PC-9 (cell line): Measurements from ENCODE around the gene LONRF3. TPM values are rescaled to one million over a fixed set of nuclear protein-coding genes. Genes with fewer than 3 reads are reported as not detected.

Experiments
- Bru-seq: library from RNA; stranded (reverse); fragments of 400-500 nt; gene quantifications from one replicate; lab custom pipeline; 2021; lab: Mats Ljungman, UMichigan
- BruChase-seq, 2 experiments: library from RNA; stranded (reverse); fragments of 400-500 nt; gene quantifications; one replicate each; lab custom pipeline; 2021; lab: Mats Ljungman, UMichigan
- BruUV-seq: library from RNA; stranded (reverse); fragments of 400-500 nt; replicated peaks from 2 replicates; lab custom pipeline; 2021; lab: Mats Ljungman, UMichigan
- CTCF ChIA-PET: fragments of 300-600 bp; sonication (Branson Sonifier 250); formaldehyde crosslinking; loops from one replicate; lab custom pipeline; 2022; ENCODE audit warnings: antibody characterized with exemption; lab: Charles Lee
- POLR2A ChIA-PET: fragments of 300-600 bp; sonication (Branson Sonifier 250); formaldehyde crosslinking; loops from one replicate; lab custom pipeline; 2022; ENCODE audit warnings: antibody characterized with exemption; ENCODE audit not compliant: unreplicated experiment; lab: Charles Lee
- DNase-seq, 2 experiments: peaks; one replicate each; pipeline versions ENCODE4 v3.0.0 to v3.0.0-alpha.2; 2015 to 2022; ENCODE audit warnings: mixed read lengths in 1 of 2
- H2AFZ ChIP-seq: fragments of 200-600 bp; sonication (generic); 2 replicates; pipeline ENCODE4 v1.8.1; 2017; ENCODE audit warnings: antibody characterized with exemption
- H3F3A ChIP-seq: fragments of 200-600 bp; sonication (generic); 2 replicates; pipeline ENCODE4 v1.8.1; 2017; ENCODE audit warnings: antibody characterized with exemption, mild to moderate bottlenecking, low read depth; ENCODE audit not compliant: insufficient read depth
- H3K27ac ChIP-seq: fragments of 200-600 bp; sonication (generic); 2 replicates; pipeline ENCODE4 v1.6.1; 2016; ENCODE audit warnings: mixed run types
- H3K27me3 ChIP-seq: fragments of 200-600 bp; sonication (generic); 2 replicates; pipeline ENCODE4 v1.6.1; 2016; ENCODE audit warnings: low read depth, mixed run types; ENCODE audit not compliant: insufficient read depth
- H3K36me3 ChIP-seq: fragments of 200-600 bp; sonication (generic); 2 replicates; pipeline ENCODE4 v1.6.1; 2016; ENCODE audit warnings: low read depth, mixed run types
- H3K4me1 ChIP-seq: fragments of 200-600 bp; sonication (generic); replicated peaks from 2 replicates; pipeline ENCODE4 v1.6.1; 2016; ENCODE audit warnings: mixed run types; ENCODE audit not compliant: insufficient read depth
- H3K4me2 ChIP-seq: fragments of 200-600 bp; sonication (generic); 2 replicates; pipeline ENCODE4 v1.6.1; 2017; ENCODE audit warnings: mixed run types
- H3K4me3 ChIP-seq: fragments of 200-600 bp; sonication (generic); 2 replicates; pipeline ENCODE4 v1.6.1; 2016; ENCODE audit warnings: mixed run types
- H3K79me2 ChIP-seq: fragments of 200-600 bp; sonication (generic); 2 replicates; pipeline ENCODE4 v1.6.1; 2017; ENCODE audit warnings: low read depth, mixed run types
- H3K9me2 ChIP-seq: fragments of 200-600 bp; sonication (generic); 2 replicates; pipeline ENCODE4 v1.8.1; 2017; ENCODE audit warnings: mild to moderate bottlenecking; ENCODE audit not compliant: insufficient read depth
- H3K9me3 ChIP-seq: fragments of 200-600 bp; sonication (generic); 2 replicates; pipeline ENCODE4 v1.8.1; 2016; ENCODE audit warnings: low read depth; ENCODE audit not compliant: insufficient read depth
- H4K20me1 ChIP-seq: fragments of 200-600 bp; sonication (generic); 2 replicates; pipeline ENCODE4 v1.8.1; 2017; ENCODE audit not compliant: insufficient read depth
- EZH2 ChIP-seq: fragments of 200-600 bp; sonication (generic); IDR thresholded peaks from 2 replicates; pipeline ENCODE4 v1.8.0; 2017; ENCODE audit warnings: antibody characterized with exemption, low read depth
- intact Hi-C: fragments of 100-400 bp; cut with micrococcal nuclease; formaldehyde crosslinking; loops from one replicate; pipeline ENCODE4 v1.10.0; 2022; ENCODE audit not compliant: unreplicated experiment
- long read RNA-seq: library from polyadenylated mRNA; stranded (forward); transcript quantifications from one replicate; pipeline ENCODE4 v2.0.0, GENCODE V29; 2022
- total RNA-seq: library from RNA; stranded (reverse); gene quantifications from 2 replicates; pipeline ENCODE4 v1.2.3, GENCODE V29; 2021
- TF ChIP-seq, protein P1 (sequence below): fragments of 200-600 bp; sonication (generic); conservative IDR thresholded peaks from 2 replicates; pipeline ENCODE4 v1.6.1; 2017; ENCODE audit warnings: mixed run types, antibody characterized with exemption, mild to moderate bottlenecking, moderate library complexity

LONRF3 gene
- total RNA-seq (6.3 and 8.7 TPM in 2 replicates), Bru-seq, nascent RNA (percentile 71 among the genes with signal in this experiment), BruChase-seq, experiment 1, labeled RNA remaining after a 2-hour chase (percentile 69 among the genes with signal in this experiment), BruChase-seq, experiment 2, labeled RNA remaining after a 6-hour chase (percentile 67 among the genes with signal in this experiment)
- long read RNA-seq, transcript LONRF3-202 (11 exons, 2,550 nt): major isoform, 5 of 8 reads
- long read RNA-seq, partial matches to known transcripts: 1 of 8 reads
- long read RNA-seq, other reads (novel, unspliced or antisense): 2 of 8 reads

DNA sequence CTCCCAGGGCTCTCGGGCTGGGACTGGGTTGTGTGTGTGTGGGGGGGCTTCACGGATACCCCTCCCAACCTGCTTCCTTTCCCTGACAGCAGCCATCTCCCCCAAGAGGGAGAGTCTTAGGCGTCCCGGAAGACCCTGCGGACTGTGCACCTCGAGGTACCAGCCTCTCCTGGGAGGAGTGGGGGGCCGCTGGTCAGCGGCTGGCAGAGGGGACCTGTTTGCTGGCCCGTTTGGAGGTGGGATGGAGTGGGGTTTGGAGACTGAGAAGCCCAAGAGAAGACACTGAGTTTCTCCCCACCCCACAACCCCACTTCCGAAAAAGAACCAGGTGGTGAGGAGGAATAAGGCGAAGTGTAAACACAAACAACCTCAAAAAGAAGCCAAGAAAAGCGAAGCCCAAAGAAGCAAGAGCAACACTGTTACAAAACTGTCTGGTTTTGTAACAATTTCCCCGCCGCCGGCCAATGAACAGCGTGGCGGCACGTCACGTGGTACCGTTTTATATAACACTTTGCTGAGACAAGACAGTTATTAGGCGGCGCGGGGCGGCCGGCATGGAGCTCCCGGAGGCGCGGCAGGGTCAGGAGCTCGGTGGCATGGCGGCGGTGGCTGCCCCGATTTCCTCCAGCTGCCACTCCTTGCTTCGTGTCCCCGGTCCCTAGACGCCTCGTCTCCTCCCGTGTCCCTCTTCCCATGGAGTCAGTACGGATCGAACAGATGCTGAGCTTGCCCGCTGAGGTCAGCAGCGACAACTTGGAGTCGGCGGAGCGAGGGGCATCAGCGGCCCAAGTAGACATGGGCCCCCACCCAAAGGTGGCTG lies at the start of gene LONRF3:
LONRF3 (plus strand) TSS at position 531 of the 820 bp plus-strand sequence; CDS start at position 694, 163 bp downstream.
- Histone ChIP-seq H3K9me3 (no peaks in the 10 kb centered on the region), H3K27me3 (peaks cover 7% of the 10 kb centered on the region; the same call in 1 of the 2 replicates), H3K27ac (peak within 1 kb of the TSS; percentile 95), H3K36me3 (peaks cover 11% of the 10 kb centered on the region), H3K4me3 (peak within 1 kb of the TSS; percentile 93), H4K20me1 (no peaks in the 10 kb centered on the region), H2AFZ (peak within 1 kb of the TSS; percentile 80), H3K4me2 (peak within 1 kb of the TSS; percentile 84), H3K4me1 (peaks cover 27% of the 10 kb centered on the region), H3K9me2 (no peaks in the 10 kb centered on the region), H3F3A (peaks cover 26% of the 10 kb centered on the region), H3K79me2 (peaks cover 38% of the 10 kb centered on the region)
- no peak for TF ChIP-seq EZH2
- TF ChIP-seq, protein P1, sequence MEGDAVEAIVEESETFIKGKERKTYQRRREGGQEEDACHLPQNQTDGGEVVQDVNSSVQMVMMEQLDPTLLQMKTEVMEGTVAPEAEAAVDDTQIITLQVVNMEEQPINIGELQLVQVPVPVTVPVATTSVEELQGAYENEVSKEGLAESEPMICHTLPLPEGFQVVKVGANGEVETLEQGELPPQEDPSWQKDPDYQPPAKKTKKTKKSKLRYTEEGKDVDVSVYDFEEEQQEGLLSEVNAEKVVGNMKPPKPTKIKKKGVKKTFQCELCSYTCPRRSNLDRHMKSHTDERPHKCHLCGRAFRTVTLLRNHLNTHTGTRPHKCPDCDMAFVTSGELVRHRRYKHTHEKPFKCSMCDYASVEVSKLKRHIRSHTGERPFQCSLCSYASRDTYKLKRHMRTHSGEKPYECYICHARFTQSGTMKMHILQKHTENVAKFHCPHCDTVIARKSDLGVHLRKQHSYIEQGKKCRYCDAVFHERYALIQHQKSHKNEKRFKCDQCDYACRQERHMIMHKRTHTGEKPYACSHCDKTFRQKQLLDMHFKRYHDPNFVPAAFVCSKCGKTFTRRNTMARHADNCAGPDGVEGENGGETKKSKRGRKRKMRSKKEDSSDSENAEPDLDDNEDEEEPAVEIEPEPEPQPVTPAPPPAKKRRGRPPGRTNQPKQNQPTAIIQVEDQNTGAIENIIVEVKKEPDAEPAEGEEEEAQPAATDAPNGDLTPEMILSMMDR: no peak
- intact Hi-C loops: no loop called here
- ChIA-PET POLR2A (interaction anchor here (0.8 kb wide), 1 partner anchor 263 kb away, joined by 6 read pairs; no protein-coding TSS in a partner anchor), CTCF (no interaction called here)
- peak; percentile 61 to 70 for DNase-seq
- BruUV-seq: no TSS peak

DNA sequence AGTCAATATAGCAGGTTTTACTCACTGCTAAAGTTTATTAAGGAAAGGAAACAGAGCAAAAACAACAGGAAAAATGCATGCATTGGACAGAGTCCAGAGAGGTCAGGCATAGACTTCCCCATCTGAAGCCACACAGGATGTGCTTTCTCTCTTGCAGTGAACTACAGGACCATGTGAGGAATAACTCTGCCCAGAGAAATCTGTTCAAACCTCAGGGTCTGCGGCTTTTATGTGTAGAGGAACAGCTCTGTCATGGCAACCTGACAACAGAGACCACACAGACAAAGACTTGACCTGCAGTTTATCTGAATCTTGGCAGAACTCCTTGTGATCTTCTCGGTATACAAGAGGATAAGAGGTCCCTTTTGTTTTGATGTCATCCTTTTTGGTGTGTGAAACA lies 46.3 kb upstream of the LONRF3 start:
- CTCF ChIA-PET: no interaction called here
- no peaks in the 10 kb centered on the region for H3K27me3 ChIP-seq
- no peak for DNase-seq
- H4K20me1 ChIP-seq: no peaks in the 10 kb centered on the region
- no peak overlapping the region for H2AFZ ChIP-seq
- TF ChIP-seq, protein P1: no peak
- TF ChIP-seq EZH2: no peak
- H3K9me2 ChIP-seq: no peaks in the 10 kb centered on the region
- no TSS peak for BruUV-seq
- H3K36me3 ChIP-seq: no peaks in the 10 kb centered on the region
- no peaks in the 10 kb centered on the region for H3K79me2 ChIP-seq
- intact Hi-C loops: no loop called here
- no peaks in the 10 kb centered on the region for H3K9me3 ChIP-seq
- no peak overlapping the region for H3K27ac ChIP-seq
- H3F3A ChIP-seq: no peaks in the 10 kb centered on the region
- H3K4me1 ChIP-seq: no peaks in the 10 kb centered on the region
- POLR2A ChIA-PET: no interaction called here
- H3K4me3 ChIP-seq: no peak overlapping the region
- no peak overlapping the region for H3K4me2 ChIP-seq

DNA sequence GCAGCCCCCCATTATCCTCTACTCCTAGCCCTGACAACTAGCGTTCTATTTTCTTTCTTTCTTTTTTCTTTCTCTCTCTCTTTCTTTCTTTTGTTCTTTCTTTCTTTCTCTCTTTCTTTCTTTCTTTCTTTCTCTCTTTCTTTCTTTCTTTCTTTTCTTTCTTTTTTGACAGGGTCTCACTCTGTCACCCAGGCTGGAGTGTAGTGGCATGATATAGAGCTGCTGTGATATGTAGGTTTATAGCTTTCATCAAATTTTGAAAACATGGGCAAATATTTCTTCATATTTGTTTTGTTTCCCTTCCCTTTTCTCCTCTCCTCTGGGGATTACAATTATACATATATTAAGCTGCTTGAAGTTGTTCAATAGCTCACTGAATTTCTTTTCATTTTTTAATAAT lies 39.1 kb upstream of the LONRF3 start:
- BruUV-seq: no TSS peak
- no peak for DNase-seq
- intact Hi-C loops: no loop called here
- no peaks in the 10 kb centered on the region for H3F3A ChIP-seq
- H3K9me3 ChIP-seq: no peaks in the 10 kb centered on the region
- no peaks in the 10 kb centered on the region for H3K9me2 ChIP-seq
- no peak overlapping the region for H3K4me2 ChIP-seq
- H2AFZ ChIP-seq: no peak overlapping the region
- TF ChIP-seq EZH2: no peak
- TF ChIP-seq, protein P1: no peak
- no peaks in the 10 kb centered on the region for H3K4me1 ChIP-seq
- POLR2A ChIA-PET: no interaction called here
- H3K4me3 ChIP-seq: no peak overlapping the region
- no peaks in the 10 kb centered on the region for H3K79me2 ChIP-seq
- CTCF ChIA-PET: no interaction called here
- H4K20me1 ChIP-seq: no peaks in the 10 kb centered on the region
- no peak overlapping the region for H3K27ac ChIP-seq
- no peaks in the 10 kb centered on the region for H3K27me3 ChIP-seq
- H3K36me3 ChIP-seq: no peaks in the 10 kb centered on the region
